ENCODE results near the gene TBX4.
"Not testable (repeated sequence)": the region's sequence is repeated elsewhere in the genome, so short reads cannot be mapped to it uniquely, and the experiment has no call there.

The TBX4 gene

DNA sequence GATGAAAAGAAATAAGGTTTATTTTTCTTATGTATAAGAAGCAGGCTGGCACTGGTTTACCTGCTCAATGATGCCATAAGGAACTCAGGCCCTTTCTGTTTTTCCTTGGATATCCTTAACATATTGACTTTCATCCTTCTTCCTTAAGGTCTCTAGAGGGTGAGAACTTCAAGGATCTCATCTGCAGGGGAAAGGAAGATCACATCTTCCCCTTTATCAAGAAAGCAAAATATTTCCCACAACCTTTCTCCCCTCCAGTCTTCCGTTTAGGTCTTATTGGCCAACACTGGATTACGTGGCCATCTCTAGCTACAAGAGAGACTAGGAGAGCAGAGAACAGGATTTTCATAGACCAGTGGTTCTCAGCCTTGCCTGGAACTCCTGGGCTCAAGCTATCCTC, 4.2 kb upstream of the TBX4 start:
- DNase-seq (ENCODE audit: low spot score) = no peak
- TF ChIP-seq, protein P1, sequence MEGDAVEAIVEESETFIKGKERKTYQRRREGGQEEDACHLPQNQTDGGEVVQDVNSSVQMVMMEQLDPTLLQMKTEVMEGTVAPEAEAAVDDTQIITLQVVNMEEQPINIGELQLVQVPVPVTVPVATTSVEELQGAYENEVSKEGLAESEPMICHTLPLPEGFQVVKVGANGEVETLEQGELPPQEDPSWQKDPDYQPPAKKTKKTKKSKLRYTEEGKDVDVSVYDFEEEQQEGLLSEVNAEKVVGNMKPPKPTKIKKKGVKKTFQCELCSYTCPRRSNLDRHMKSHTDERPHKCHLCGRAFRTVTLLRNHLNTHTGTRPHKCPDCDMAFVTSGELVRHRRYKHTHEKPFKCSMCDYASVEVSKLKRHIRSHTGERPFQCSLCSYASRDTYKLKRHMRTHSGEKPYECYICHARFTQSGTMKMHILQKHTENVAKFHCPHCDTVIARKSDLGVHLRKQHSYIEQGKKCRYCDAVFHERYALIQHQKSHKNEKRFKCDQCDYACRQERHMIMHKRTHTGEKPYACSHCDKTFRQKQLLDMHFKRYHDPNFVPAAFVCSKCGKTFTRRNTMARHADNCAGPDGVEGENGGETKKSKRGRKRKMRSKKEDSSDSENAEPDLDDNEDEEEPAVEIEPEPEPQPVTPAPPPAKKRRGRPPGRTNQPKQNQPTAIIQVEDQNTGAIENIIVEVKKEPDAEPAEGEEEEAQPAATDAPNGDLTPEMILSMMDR (conservative IDR thresholded peaks at IDR 0.05; ENCODE audit: low read depth) = no peak
- POLR2A ChIA-PET (ENCODE audit: low non-redundant PET) = no interaction called here
- CTCF ChIA-PET = interaction anchor here (0.5 kb wide), 1 partner anchor 23 kb away, joined by 3 read pairs; no protein-coding TSS in a partner anchor
- no peak overlapping the region for H3K27ac ChIP-seq

DNA sequence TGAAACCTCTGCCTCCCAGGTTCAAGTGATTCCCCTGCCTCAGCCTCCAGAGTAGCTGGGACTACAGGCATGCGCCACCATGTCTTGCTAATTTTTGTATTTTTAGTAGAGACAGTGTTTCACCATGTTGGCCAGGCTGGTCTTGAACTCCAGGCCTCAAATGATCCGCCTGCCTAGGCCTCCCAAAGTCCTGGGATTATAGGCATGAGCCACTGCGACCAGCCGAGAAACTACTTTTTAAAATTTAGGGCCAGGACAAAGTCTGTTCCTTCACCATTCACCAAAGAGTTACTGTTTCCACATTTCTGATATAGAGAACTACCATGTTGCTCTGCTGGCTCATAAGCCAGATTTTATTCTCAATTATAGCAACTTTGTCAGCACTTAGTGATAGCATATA, 3.1 kb upstream of the TBX4 start:
- H3K27ac ChIP-seq; POLR2A ChIA-PET (ENCODE audit: low non-redundant PET); DNase-seq (ENCODE audit: low spot score); CTCF ChIA-PET: not testable (repeated sequence)

DNA sequence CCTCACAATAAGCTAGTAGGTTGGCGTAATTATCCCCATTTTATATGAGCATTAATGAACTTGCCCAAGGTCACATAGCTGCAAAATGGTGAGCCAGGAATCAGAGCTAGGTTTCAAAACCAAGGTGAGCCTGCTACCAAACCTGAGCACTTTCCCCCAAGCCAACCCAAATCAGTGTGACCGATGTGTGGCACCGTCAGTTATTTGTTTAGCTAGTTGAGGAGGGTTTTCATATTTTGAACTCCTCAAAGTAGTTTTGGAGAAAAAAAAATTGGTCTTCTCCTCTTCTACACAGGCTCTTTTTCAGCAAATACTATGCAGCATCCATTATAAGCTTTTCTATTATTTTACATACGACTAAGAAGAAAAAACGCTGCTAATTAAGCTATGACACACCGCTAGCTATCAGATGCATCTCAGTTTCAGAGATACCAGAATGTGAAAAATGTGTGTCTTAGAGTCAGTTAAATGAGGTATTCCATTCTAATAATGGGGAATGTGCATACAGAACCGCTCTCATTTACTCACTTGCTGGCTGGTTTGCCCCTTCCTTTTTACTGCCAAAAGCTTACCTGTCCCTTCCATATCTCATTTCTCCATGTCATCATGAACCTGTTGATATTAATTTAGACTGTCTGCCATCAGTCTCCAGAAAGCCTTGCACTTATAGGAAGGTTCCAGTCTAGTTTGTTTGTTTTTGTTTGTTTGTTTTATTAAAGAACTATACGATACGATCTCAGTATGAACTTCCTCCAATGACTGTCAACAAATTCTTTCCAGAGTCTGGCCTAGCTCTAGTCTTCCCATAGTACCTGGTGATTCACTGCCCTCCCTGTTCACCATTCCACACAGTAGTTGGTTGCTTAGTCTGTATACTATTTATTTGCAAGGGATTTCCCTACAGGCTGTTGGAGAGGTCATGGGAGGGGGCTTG, 2.2 kb upstream of the TBX4 start:
- ChIA-PET CTCF (no interaction called here), POLR2A (ENCODE audit: low non-redundant PET) (no interaction called here)
- H3K27ac ChIP-seq = no peak overlapping the region
- TF ChIP-seq, protein P1 (conservative IDR thresholded peaks at IDR 0.05; ENCODE audit: low read depth) = no peak
- no peak for DNase-seq (ENCODE audit: low spot score)

DNA sequence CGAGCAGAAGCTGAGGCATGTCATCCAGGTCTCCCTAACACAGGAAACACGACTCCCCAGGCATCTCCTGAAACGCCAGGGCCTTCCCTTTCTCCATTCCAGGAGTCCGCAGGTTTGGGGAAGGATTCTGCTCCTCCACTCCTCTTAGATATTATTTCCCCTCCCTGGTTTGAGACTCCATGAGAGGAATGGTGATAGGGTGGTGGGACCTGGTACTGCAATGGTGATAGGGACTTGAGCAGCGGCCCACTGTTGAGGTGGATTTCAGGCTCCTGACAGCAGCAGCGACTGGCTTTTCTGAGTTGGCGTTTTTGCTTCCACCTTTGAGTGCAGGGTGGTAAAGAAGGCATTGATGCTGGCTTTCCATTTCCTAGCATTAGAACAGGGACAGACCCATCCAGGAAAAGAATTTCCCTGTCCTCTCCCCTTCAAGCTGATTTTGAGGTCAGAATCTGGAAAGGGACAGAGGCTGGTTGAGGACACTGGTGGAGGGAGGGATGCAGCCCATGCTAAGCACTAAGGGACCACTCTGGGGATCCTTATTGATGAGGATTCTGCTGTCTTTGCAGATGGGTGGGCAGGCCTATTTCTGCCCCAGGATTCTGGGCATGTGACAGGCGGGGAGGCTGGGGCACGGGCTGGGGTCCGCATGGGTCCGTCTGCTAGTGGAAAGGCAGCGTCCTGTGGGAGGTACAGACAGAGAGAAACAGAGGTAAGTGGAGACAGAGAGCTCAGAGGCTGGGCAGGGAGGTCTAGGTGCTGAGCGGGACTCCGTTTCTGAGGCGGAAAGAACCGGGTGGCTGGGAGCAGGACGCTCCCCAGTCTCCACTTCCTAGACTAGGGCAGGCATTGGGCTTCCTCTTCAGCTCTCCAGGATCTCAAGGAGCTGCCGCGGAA, 1.3 kb upstream of the TBX4 start:
- no peak for DNase-seq (ENCODE audit: low spot score)
- POLR2A ChIA-PET (ENCODE audit: low non-redundant PET) = no interaction called here
- TF ChIP-seq, protein P1 (conservative IDR thresholded peaks at IDR 0.05; ENCODE audit: low read depth) = no peak
- CTCF ChIA-PET = no interaction called here
- no peak overlapping the region for H3K27ac ChIP-seq

DNA sequence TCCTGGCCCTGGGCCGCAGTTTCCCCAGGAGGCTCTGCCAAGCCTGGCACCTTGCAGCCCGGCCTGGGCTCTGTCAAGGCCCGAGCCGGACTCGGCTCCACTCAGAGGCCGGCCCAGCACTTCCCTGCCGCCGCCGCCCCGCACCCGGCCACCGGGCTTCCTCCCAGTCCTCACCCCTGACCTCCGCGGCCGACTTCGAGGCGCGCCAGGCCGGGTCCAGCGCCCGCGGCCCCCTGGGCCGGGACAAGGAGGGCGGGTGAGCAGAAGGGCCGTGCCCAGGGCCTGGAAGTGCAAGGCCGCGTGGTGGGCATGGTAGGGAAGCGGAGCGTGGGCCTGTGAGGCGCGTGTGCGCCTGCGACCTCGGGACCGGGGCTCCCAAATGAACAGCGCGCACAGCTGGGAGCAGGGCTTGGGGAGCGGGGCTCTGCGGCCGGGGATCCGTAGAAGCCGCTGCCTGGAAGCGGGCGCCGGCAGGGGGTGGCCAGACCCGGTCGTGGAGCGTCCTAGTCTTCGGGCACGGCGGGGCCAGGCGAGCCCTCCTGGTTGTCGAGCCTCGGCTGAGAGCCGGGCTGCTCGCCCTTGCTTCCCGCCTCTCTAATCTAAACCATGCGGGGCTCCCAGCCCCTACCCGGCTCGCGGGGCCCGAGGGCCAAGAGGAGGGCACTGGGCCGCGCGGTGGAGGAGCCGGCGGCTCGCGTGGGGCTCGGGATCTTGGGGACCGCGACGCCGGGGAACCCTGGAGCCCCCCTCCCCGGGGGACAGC, 503 bp upstream of the TBX4 start:
- TF ChIP-seq, protein P1 (conservative IDR thresholded peaks at IDR 0.05; ENCODE audit: low read depth) = no peak
- no peak overlapping the region for H3K27ac ChIP-seq
- DNase-seq (ENCODE audit: low spot score) = no peak
- POLR2A ChIA-PET (ENCODE audit: low non-redundant PET) = no interaction called here
- CTCF ChIA-PET = no interaction called here

DNA sequence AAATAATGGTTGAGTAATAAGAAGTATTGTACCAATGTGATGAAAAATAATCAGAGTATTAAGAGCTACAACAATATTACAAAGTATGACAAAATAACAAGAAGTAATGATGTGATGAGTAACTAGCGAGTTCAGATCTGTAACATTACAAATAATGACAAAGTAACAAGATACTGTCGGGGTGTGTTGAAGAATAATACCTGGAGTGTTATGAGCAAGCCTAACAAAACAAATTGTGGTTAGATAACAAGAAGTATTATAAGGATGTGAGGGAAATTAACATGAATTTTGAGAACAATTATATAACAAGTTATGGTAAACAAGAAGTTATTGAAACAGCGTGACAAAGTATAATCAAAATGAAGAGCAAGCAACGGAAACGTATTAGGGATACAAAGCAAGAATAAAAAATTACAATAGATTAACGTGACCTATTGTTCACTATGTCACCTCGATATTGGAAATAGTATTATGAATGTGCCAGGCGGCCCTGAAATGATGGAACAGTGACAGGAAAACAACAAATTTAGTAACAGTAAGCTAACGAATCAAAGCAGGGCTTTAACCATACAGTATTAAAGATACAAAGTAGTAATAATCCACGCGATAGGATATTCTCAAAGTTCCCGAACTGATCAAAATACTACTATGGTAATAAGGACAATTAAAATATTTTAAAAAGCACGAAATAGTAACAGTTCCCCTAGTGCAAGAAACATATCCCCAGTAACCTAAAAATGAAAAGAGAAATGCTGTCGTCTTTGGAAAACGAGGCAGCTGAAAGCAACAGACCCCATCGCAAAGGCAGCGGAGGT, 1.6 kb downstream of the TBX4 start:
- H3K27ac ChIP-seq = no peak overlapping the region
- DNase-seq (ENCODE audit: low spot score) = no peak
- ChIA-PET CTCF (no interaction called here), POLR2A (ENCODE audit: low non-redundant PET) (no interaction called here)
- TF ChIP-seq, protein P1 (conservative IDR thresholded peaks at IDR 0.05; ENCODE audit: low read depth) = no peak
